Anterior cingulate cortex (tissue), 58 donors: ENCODE results near the gene CITED4.

Experiments
- DNase-seq, 58 donors: peaks; one replicate each; lab custom pipeline; 2025; lab: John Stamatoyannopoulos, UW

Gene CITED4

GRCh38 chr1:40856116-40856515 is 6.0 kb downstream of the CITED4 start:
- DNase-seq = no peak

- DNase-seq = no peak
These were observed 6.7 kb downstream of the CITED4 start for GRCh38 chr1:40855513-40855912.

GRCh38 chr1:40853885-40854170 is 8.3 kb downstream of the CITED4 start:
- no peak for DNase-seq

- DNase-seq = no peak
These were observed 8.9 kb downstream of the CITED4 start for GRCh38 chr1:40853113-40853884.

- no peak for DNase-seq
These were observed 10.5 kb downstream of the CITED4 start for GRCh38 chr1:40851643-40852042.

- peak; percentile 6 to 73 (median 40) for DNase-seq
These were observed 12.2 kb downstream of the CITED4 start for GRCh38 chr1:40849801-40850592.

GRCh38 chr1:40848530-40849189 is 13.5 kb downstream of the CITED4 start:
- DNase-seq = peak in 36 of 58 donors; percentile 7 to 55 (median 25)

GRCh38 chr1:40847023-40847745 is 15.0 kb downstream of the CITED4 start:
- peak in 3 of 58 donors; percentile 10 to 29 (median 12) for DNase-seq

GRCh38 chr1:40845895-40846294 is 16.3 kb downstream of the CITED4 start:
- no peak for DNase-seq

- no peak for DNase-seq
These were observed 17.0 kb downstream of the CITED4 start for GRCh38 chr1:40844887-40845878.

- no peak for DNase-seq
These were observed 18.1 kb downstream of the CITED4 start for GRCh38 chr1:40844079-40844478.

- DNase-seq = no peak
These were observed 19.5 kb downstream of the CITED4 start for GRCh38 chr1:40842691-40843090.

- DNase-seq = no peak
These were observed 20.0 kb downstream of the CITED4 start for GRCh38 chr1:40842207-40842606.

GRCh38 chr1:40841602-40842001 is 20.6 kb downstream of the CITED4 start:
- DNase-seq = no peak

- no peak for DNase-seq
These were observed 21.4 kb downstream of the CITED4 start for GRCh38 chr1:40840526-40841323.

GRCh38 chr1:40839943-40840335 is 22.2 kb downstream of the CITED4 start:
- DNase-seq = no peak

GRCh38 chr1:40838980-40839942 is 22.9 kb downstream of the CITED4 start:
- no peak for DNase-seq
